IPS DF 4.7 (cell line): ENCODE measurements around the gene LCTL.
"Not testable (repeated sequence)": the region's sequence is repeated elsewhere in the genome, so short reads cannot be mapped to it uniquely, and the experiment has no call there.

ENCODE experiments used
- DNase-seq: peaks from one replicate; pipeline ENCODE4 v3.0.0-alpha.2; 2013; ENCODE audit warnings: low spot score; ENCODE audit errors: extremely low read depth

Gene LCTL

GRCh38 chr15:66592505-66593218 is 26.9 kb upstream of the LCTL start:
- no peak for DNase-seq

- no peak for DNase-seq
Measured at GRCh38 chr15:66591322-66591862, 25.6 kb upstream of the LCTL start.

- no peak for DNase-seq
Measured at GRCh38 chr15:66590435-66590834, 24.6 kb upstream of the LCTL start.

GRCh38 chr15:66589429-66589828 is 23.6 kb upstream of the LCTL start:
- not testable (repeated sequence) for DNase-seq

- DNase-seq = no peak
Measured at GRCh38 chr15:66588971-66589370, 23.2 kb upstream of the LCTL start.

GRCh38 chr15:66588537-66588936 is 22.7 kb upstream of the LCTL start:
- DNase-seq = no peak

GRCh38 chr15:66587749-66588148 is 22.0 kb upstream of the LCTL start:
- DNase-seq = no peak

GRCh38 chr15:66587020-66587419 is 21.2 kb upstream of the LCTL start:
- DNase-seq = no peak

GRCh38 chr15:66586155-66586976 is 20.6 kb upstream of the LCTL start:
- DNase-seq = no peak

GRCh38 chr15:66581972-66582537 is 16.3 kb upstream of the LCTL start:
- DNase-seq = no peak

GRCh38 chr15:66580643-66581042 is 14.8 kb upstream of the LCTL start:
- DNase-seq = no peak

GRCh38 chr15:66578286-66578875 is 12.6 kb upstream of the LCTL start:
- DNase-seq = no peak

GRCh38 chr15:66574596-66574950 is 8.8 kb upstream of the LCTL start:
- DNase-seq = no peak

GRCh38 chr15:66573719-66574595 is 8.2 kb upstream of the LCTL start:
- no peak for DNase-seq

GRCh38 chr15:66573348-66573718 is 7.5 kb upstream of the LCTL start:
- no peak for DNase-seq

- no peak for DNase-seq
Measured at GRCh38 chr15:66572146-66572545, 6.3 kb upstream of the LCTL start.

- no peak for DNase-seq
Measured at GRCh38 chr15:66570842-66571478, 5.2 kb upstream of the LCTL start.

- DNase-seq = no peak
Measured at GRCh38 chr15:66570327-66570726, 4.5 kb upstream of the LCTL start.

- DNase-seq = no peak
Measured at GRCh38 chr15:66569461-66570137, 3.8 kb upstream of the LCTL start.

GRCh38 chr15:66567897-66568296 is 2.1 kb upstream of the LCTL start:
- DNase-seq = no peak
